COLO829 (cell line): ENCODE results near the gene ZNF672.

ENCODE experiments used
- DNase-seq: peaks from one replicate; pipeline ENCODE4 v3.0.0; 2012; ENCODE audit warnings: low spot score

Gene ZNF672

GRCh38 chr1:248834343-248834940 is 3.6 kb upstream of the ZNF672 start:
- no peak for DNase-seq

- DNase-seq, result no peak
Measured at GRCh38 chr1:248837045-248837780, 811 bp upstream of the ZNF672 start.

GRCh38 chr1:248838357-248839167 is 538 bp downstream of the ZNF672 start:
- DNase-seq, result peak; percentile 61

GRCh38 chr1:248839168-248839555 is 1.1 kb downstream of the ZNF672 start:
- DNase-seq, result no peak

GRCh38 chr1:248840946-248841345 is 2.9 kb downstream of the ZNF672 start:
- DNase-seq, result no peak

GRCh38 chr1:248841702-248842395 is 3.8 kb downstream of the ZNF672 start:
- no peak for DNase-seq

- no peak for DNase-seq
Measured at GRCh38 chr1:248842781-248843331, 4.8 kb downstream of the ZNF672 start.

GRCh38 chr1:248843687-248844086 is 5.7 kb downstream of the ZNF672 start:
- DNase-seq, result no peak

GRCh38 chr1:248844526-248844925 is 6.5 kb downstream of the ZNF672 start:
- DNase-seq, result no peak

GRCh38 chr1:248847181-248847955 is 9.3 kb downstream of the ZNF672 start:
- no peak for DNase-seq

- DNase-seq, result no peak
Measured at GRCh38 chr1:248847956-248848561, 10.0 kb downstream of the ZNF672 start.

GRCh38 chr1:248848602-248849001 is 10.6 kb downstream of the ZNF672 start:
- no peak for DNase-seq

- DNase-seq, result no peak
Measured at GRCh38 chr1:248849152-248849551, 11.1 kb downstream of the ZNF672 start.

- DNase-seq, result no peak
Measured at GRCh38 chr1:248849637-248850036, 11.6 kb downstream of the ZNF672 start.

GRCh38 chr1:248850124-248850523 is 12.1 kb downstream of the ZNF672 start:
- DNase-seq, result no peak

GRCh38 chr1:248850536-248851251 is 12.7 kb downstream of the ZNF672 start:
- DNase-seq, result no peak

- no peak for DNase-seq
Measured at GRCh38 chr1:248851390-248851789, 13.4 kb downstream of the ZNF672 start.

- no peak for DNase-seq
Measured at GRCh38 chr1:248852481-248853405, 14.7 kb downstream of the ZNF672 start.
